AG08395 (cell line): ENCODE results near the gene CYB5A.
"Not testable (repeated sequence)": the region's sequence is repeated elsewhere in the genome, so short reads cannot be mapped to it uniquely, and the experiment has no call there.

Experiments used
- DNase-seq: peaks from one replicate; pipeline ENCODE4 v3.0.0; 2012; ENCODE audit warnings: mixed read lengths, low spot score

Gene CYB5A

GRCh38 chr18:74291771-74292540, at the start of gene CYB5A:
CYB5A (minus strand) TSS chr18:74291963; CDS start chr18:74291875, 88 bp downstream.
- DNase-seq, result peak; percentile 100

GRCh38 chr18:74337912-74338309, 46.1 kb upstream of the CYB5A start:
- no peak for DNase-seq

- no peak for DNase-seq
Measured at GRCh38 chr18:74337155-74337911, 45.6 kb upstream of the CYB5A start.

DNA sequence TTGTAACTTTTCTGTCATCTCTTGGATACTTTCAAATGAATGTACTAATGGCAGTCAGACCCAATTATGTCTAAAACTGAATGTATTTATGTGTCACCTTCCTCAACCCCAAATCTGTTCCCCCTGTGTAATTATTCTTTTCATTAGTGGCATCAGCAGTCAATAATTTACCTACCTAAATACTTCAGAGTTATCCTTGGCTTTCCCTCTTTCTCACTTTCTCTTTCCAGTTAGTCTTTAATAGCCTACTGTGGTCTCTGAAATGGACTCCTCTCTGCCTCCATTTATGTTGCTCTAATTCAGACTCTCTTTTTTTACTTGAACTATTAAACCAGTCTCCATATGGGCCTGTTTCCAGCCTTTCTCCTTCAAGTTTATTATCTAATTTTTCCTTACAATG, 44.9 kb upstream of the CYB5A start:
- no peak for DNase-seq

- DNase-seq, result no peak
Measured at GRCh38 chr18:74334242-74334893, 42.6 kb upstream of the CYB5A start.

- DNase-seq, result no peak
Measured at GRCh38 chr18:74333091-74333490, 41.3 kb upstream of the CYB5A start.

- peak; percentile 52 for DNase-seq
Measured at GRCh38 chr18:74331404-74331803, 39.6 kb upstream of the CYB5A start.

DNA sequence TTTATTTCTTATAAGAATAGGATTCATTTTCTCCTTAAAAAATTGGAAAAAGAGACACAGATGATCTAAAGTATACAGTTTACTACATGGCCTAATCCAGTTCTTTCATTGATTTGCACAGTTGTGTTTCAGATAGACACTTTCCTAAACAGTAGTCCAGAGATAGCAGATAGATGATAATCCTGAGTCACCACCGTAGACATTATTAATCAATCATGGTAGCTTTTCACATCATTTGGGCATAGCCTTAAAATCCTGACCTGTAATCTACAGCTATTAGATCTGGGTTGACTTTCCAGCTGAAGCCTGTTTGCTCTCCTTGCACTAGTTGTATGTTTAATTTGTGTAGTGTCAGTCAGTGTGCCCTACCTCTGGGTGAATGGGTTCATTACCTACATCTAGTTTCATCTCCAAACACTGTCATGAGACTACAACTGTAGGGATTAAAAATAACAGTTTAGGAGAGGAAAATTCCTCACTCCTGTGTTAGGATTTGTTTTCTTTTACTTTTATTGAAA, 38.0 kb upstream of the CYB5A start:
- DNase-seq, result no peak

DNA sequence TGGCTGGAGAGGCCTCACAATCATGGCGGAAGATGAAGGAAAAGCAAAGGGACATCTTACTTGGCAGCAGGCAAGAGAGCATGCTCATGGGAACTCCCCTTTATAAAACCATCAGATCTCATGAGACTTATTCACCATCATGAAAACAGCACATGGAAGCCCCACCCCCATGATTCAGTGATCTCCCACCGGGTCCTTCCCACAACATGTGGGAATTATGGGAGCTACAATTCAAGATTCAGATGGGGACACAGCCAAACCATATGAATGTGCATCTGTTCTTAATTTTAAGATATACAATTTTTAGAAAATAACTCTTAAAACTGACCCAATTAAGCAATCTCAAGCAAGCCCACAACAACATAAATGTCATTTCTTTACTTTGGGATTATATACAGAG, 36.4 kb upstream of the CYB5A start:
- no peak for DNase-seq

DNA sequence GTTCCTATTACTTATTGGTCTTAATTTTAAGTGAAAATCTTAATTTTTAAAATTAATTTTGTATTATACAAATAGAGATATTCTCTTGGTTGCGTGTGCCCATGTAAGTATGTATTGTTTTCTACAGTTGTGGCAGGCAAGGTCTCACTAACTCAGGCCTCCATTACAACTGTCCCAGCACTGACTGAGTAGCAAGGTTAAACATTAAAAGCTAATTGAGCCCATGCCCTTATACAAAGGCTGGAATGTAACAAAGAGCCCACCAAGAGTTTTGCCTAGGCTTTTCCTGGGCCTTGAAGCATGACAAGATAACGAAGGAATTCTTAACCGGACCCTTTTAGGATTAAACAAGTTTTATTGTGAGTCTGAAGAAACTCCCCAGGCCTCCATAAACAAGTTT, 35.0 kb upstream of the CYB5A start:
- not testable (repeated sequence) for DNase-seq

DNA sequence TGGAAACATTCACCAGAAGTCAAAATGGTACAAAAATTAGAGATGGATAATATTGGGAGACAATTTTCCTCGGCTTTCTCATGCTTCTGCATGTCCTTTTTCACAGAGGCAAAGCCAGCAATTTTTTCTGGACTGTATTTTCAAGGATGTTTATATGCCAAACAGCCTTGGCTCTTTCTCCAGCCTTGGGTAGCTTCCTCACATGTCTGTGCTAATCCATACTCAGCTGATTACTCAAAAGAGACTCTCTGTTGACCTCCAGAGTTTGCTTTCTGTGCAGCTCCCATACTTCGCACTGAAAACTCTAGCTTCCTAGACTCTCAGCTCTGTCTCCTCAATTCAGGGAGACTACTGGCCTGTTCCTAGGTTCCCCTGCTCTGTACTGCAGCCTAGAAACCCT, 34.5 kb upstream of the CYB5A start:
- DNase-seq, result no peak

DNA sequence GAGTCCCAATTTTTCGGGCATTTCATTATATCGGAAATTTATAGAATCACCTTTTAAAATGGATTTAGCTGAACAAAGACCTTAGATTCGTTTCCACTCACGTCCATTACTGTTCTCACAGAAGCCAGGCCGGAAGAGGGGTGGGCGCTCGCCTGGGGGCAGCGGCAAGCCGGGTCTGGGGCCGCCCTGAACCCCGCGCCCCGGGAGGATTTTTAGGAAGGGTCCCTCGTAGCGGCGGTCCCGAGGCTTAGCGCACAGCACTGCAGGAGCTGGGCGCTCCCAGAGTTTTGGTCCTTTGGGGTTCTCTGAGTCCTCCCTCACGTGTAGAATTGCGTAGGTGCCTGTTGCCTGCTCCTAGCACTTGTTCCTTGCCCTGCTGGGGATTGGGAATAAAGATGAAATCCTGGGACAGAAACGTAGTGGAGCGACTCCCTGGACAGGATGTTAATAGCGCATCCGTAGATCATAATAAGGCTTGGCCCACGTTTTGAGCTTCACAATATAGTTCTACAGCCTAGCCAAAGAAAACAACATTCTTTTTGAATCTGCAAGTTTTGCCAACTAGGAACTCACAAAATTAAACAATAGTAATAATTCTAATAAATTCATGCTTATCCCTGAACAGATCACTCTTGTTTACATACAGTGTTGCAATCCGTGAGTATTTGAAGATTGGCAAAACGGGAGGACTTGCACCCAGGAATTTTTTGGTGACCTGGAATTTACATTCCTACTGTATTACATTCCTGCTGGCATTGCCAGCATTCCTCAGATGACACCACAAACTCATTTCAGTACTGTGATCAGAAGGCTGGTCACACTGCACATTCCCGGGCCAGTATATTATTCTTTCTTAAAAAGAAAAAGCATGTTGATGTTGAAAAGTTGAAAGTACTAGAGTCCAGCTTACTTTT, 24.8 kb upstream of the CYB5A start:
- peak; percentile 83 for DNase-seq

- DNase-seq, result no peak
Measured at GRCh38 chr18:74315464-74316256, 23.9 kb upstream of the CYB5A start, which contains the start of gene C18orf63. C18orf63 (plus strand) TSS chr18:74315839; CDS start chr18:74317866, 2,027 bp downstream.

DNA sequence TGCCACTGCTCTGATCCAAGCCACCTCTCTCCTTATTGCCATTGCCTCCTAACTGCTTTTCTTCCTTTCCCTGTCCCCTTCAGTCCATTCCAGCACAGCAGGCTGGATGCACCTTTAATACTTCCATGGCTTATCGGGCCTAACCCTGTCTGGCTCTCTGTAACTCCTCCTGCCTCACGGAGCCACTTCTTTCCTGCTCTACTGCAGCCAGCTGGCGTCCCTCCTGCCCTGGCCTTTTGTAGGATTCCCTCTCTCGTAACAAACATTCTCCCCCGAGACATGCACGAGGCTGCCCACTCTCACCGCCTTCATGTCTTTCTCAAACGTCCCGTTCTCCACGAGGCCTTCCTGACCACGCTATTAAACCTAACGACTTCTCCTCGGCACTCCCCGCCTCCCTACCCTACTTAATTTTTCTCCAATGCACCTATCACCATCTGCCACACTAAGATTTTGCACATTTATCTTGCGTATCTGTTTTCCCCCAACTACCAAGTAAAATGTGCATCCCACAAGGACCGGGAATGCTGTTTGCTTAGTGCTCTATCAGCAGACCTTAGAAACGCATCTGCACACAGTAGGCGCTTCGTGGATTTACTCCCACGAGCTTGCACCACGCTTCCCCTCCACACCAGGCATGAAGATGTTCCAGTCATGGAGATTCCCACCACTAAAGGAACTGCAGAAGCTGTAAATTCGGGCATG, 23.1 kb upstream of the CYB5A start:
- DNase-seq, result no peak

- no peak for DNase-seq
Measured at GRCh38 chr18:74311000-74311399, 19.2 kb upstream of the CYB5A start.

GRCh38 chr18:74310411-74310810, 18.6 kb upstream of the CYB5A start:
- DNase-seq, result peak; percentile 53

DNA sequence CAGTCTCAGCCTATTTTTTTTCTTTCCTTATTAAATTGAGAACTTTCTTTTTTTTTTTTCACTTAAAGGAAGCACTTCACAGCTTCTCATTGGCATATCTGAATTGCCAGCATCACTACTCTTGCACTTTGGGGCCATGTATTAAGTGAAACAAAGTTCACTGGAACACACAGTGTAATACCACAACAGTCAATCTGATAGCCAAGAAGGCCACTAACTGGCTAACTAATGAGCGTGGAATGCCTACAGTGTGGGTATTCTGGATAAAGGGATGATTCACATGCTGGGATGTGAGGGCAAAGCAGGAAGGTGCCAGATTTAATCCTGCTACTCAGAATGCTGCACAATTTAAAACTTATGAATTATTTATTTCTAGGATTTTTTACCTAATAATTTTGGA, 12.2 kb upstream of the CYB5A start:
- DNase-seq, result peak; percentile 56

DNA sequence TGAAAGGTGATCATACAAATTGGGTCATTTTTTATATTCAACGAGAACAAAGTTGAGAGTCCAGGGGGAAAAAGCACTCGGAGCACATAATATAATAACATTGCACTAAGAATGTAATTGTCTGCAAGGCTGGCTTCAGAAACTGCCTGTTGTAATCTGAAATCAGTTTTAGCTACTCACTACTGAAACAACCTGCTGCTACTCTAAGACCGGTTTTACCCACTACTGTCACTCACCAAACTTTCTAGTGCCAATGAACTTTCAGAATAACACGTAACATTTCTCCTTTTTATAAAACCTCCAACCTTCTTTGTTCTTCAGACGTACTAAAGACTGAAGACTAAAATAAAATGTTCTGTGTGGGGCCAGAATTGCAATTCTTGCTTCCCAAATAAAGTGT, 11.5 kb upstream of the CYB5A start:
- DNase-seq, result no peak

DNA sequence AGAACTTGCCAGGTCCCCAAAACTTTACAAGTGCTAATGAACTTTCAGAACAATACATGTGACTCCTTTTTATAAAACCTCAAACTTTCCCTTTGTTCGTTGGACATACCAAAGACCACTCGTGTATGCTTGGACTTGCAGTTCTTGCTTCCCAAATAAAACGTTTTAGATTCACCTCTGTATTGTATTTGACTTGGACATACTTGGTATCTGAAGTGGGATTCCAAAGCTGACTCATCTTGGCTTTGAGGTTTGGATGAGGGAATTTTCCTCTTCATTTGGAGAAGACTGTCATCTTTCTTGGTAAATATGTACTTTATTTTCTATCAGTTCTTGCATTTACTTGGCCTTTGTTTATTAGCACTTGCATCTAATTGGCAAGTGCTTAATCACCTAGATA, 8.0 kb upstream of the CYB5A start:
- DNase-seq, result peak; percentile 29

DNA sequence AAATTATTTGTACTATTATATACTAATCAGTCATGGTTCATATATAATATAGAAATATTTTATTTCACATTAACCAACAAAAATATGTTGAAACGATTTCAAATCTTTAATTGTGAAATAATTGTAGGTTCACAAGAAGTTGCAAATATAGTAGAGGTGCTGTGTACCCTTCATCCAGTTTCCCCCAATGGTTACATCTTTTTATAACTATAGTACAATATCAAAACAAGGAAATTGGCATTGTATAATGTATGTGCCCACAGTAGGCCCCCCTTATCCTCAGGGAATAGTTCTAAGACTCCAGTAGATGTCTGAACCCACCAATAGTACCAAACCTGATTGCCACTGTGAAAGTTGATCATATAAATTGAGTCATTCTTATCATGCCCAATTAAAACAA, 7.4 kb upstream of the CYB5A start:
- no peak for DNase-seq
